AG04449 (cell line): ENCODE data around the gene NEUROD2.

Experiments used
- CTCF ChIA-PET: fragments of 350-600 bp; formaldehyde crosslinking; extraction: SDS; loops from one replicate; lab custom pipeline; 2021; ENCODE audit warnings: antibody characterized with exemption; lab: Yijun Ruan, JAX
- POLR2A ChIA-PET: fragments of 400-600, 350-600 bp; formaldehyde crosslinking; extraction: SDS; loops from one replicate; lab custom pipeline; 2020; ENCODE audit warnings: antibody characterized with exemption, inconsistent platforms; lab: Yijun Ruan, JAX
- DNase-seq: peaks from one replicate; pipeline ENCODE4 v3.0.0-alpha.2; 2010; ENCODE audit warnings: low read depth, low spot score
- H3K4me3 ChIP-seq: 2 replicates; pipeline ENCODE4 v1.5.1; 2011; ENCODE audit warnings: low read depth, mild to moderate bottlenecking, control low read depth, low read length
- TF ChIP-seq, protein P1 (sequence below): IDR thresholded peaks from one replicate; pipeline ENCODE4 v1.5.1; 2011; ENCODE audit warnings: mild to moderate bottlenecking, moderate library complexity, low read length, control low read depth, inconsistent platforms; ENCODE audit not compliant: insufficient read depth; ENCODE audit errors: missing control alignments

NEUROD2 gene

DNA sequence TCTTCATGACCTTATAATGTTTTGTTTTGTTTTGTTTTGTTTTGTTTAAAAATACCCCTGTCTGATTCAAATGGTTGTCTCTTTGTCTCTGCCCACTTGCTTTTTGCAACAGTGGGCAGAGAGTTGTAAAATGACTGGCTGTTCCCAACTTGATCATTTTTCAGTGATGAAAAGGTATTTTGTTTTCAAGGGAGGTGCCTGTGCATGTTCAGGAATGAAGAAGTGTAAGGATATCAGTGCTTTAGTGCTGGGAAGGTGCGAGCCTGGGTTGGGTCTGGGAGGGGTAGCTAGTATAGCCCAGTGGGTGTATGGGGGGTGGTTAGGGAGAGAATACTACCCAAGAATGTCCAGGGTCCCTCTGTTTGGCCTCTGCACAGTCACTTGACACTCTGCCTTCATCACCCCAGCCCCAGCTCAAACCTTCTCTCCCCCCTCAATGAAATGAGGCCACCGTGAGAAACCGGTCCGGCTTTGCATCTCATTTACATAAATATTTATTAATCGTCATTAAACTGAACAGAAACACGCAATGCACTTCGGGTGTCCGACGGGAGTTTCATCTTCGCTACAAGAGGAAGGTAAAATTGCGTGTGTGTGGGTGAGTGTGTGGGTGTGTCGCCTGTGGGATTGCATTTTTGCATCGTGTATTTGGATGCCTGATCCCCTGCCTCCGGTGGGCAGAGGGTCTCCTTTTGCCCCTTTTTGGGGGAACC is 4.3 kb downstream of the NEUROD2 start:
- CTCF ChIA-PET, result interaction anchor here (6.4 kb wide), 1 partner anchor 18 kb away, joined by 71 read pairs; no protein-coding TSS in a partner anchor
- H3K4me3 ChIP-seq, result no peak overlapping the region

DNA sequence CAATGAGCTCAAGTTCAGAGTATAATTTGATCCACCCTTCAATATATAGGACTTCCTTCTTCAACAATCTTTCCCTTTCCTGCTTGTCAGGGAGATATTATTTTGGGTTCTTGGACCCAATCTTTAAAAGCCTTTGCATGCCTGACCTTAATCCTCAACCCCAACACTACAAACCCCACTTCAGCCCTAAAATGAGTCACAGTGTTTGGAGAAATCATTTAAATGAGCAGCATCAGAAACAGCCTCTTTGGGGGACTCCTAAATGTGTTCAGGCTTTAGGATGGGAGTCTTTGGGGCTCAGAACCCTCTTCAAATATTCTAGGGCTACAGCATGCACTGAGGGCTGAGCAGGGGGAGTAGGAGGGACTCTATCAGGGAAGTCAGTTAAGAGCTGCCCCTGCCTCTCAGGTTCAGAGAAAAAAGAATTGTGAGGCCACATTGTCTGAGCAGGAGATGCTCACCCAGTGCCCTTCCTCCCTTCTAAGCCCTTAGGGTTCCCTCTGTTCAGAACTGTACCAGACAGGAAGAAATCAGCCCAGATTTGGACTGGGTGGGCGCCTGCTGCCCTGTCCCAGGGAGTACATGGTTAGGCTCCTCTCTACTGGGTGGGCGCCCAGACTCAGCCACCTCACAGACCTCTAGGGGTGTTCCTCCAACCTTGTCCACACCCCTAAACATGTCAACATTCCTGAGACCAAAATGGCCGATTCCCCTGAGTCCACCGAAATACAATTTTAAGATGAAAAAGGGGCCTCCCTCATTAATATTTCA is 5.0 kb downstream of the NEUROD2 start:
- POLR2A ChIA-PET, result no interaction called here
- no peak for DNase-seq
- TF ChIP-seq, protein P1, sequence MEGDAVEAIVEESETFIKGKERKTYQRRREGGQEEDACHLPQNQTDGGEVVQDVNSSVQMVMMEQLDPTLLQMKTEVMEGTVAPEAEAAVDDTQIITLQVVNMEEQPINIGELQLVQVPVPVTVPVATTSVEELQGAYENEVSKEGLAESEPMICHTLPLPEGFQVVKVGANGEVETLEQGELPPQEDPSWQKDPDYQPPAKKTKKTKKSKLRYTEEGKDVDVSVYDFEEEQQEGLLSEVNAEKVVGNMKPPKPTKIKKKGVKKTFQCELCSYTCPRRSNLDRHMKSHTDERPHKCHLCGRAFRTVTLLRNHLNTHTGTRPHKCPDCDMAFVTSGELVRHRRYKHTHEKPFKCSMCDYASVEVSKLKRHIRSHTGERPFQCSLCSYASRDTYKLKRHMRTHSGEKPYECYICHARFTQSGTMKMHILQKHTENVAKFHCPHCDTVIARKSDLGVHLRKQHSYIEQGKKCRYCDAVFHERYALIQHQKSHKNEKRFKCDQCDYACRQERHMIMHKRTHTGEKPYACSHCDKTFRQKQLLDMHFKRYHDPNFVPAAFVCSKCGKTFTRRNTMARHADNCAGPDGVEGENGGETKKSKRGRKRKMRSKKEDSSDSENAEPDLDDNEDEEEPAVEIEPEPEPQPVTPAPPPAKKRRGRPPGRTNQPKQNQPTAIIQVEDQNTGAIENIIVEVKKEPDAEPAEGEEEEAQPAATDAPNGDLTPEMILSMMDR, result no peak
- CTCF ChIA-PET, result interaction anchor here (6.4 kb wide), 1 partner anchor 18 kb away, joined by 71 read pairs; no protein-coding TSS in a partner anchor
- no peak overlapping the region for H3K4me3 ChIP-seq

More for the DNA sequence above, 4.3 kb downstream of the NEUROD2 start:
- no peak for DNase-seq
- TF ChIP-seq, protein P1, result no peak
- POLR2A ChIA-PET, result no interaction called here

DNA sequence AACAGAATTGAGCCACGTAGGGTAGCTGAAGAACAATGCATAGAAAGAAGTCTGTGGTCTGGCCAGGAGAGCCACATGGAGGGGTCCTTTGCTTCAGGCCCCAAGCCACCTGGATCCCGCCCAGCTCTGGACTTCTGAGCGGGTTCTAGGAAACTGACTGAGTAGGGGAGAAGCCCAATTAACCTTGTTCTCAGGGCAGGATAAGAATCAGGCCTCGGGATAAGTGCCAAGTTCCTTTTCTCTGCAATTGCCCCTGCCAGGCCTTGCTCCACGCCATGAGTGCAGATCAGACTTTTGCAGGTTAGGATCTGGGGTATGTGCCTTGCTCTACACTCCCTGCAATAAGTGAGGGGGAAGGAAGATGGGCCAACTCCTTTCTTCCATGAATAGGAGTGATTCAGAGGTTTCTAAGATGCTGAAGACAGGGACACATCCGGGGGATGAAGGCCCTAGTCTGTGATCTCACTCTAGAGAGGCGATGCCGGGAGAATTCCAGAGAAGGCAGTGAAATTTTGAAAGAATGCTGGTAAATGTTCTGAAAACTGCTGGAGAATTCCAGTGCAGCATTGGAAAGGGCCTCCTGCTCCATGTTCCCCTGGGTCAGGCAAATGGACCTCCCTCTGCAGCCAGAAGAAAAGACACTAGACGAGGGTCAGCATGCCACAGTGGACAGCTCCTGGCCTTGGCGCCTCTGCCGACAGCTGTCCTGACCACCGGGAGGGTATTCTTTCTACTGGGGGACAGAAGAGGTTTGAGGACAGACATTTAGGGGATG is 5.8 kb downstream of the NEUROD2 start:
- TF ChIP-seq, protein P1, result no peak
- POLR2A ChIA-PET, result no interaction called here
- CTCF ChIA-PET, result interaction anchor here (0.7 to 6.4 kb wide), 3 partner anchors 19 to 53 kb away, joined by 3 to 71 read pairs (median 37); no protein-coding TSS in a partner anchor
- no peak for DNase-seq
- no peak overlapping the region for H3K4me3 ChIP-seq

DNA sequence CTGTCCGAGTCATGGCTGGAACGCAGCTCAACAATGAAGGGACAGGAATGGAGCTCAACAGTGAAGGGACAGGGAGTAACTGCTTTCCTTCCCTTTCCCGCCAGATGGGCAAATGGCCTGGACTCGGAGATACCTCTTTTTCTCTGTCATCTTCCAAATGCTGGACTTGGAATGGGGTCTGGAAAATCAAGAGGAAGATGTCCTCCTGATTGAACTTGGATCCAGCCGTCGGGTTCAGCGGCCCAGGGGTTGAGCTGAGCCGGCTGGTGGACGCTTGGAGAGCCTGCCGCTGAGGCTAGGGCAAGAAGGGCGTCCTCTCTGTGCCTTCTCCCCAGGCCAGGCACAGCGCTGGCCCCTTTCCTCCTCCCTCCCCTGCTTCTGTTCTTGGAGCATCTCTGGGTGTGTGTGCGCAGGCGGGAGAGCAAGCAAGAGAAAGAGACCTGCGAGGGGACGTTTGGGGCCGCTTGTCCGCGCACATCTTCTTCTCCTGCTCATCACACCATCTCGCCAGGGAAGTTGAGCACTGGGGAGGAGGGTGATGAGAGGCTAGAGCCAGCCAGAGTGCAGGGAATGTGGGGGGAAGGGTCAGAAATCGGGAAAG is 6.6 kb downstream of the NEUROD2 start:
- ChIA-PET CTCF (interaction anchor here (0.7 to 4.8 kb wide), 3 partner anchors 20 to 53 kb away, joined by 3 to 37 read pairs (median 10); no protein-coding TSS in a partner anchor), POLR2A (no interaction called here)
- DNase-seq, result no peak

DNA sequence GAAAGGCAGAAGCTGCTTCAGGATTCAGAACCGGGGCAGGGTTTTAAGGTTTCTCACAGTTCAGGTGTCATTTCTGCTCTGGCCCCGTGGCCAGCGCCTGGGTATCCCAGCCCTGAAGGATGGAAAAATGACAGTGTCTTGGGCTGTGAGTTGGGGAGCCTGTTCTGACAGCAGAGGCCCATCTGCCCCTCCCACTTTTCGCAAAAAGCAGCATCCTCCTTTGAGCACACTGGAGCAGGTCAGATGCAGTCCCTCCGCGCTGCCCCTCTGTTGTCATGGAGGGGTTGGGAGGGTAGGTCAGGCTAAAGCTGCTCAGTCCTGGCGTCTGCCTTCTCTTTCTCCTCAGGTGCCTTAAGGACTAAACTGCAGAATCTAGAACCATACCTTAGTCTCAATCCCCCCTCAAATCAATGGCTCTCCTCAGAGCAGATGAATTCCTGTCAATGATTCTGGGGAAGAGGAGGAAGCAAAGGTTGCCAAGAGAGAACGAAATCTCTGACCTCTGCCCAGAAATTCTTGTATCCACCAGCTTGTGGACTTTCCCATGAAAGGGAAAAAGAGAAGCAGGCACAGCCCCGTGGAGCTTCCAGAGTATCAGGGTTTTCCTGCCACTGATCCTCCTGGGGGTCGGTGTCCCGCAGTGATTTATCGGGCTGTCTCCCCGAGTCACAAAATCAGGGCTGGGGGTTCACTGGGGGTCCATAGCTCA is 7.3 kb downstream of the NEUROD2 start:
- ChIA-PET CTCF (interaction anchor here (2.4 to 4.8 kb wide), 2 partner anchors 20 to 23 kb away, joined by 10 to 37 read pairs; no protein-coding TSS in a partner anchor), POLR2A (no interaction called here)
- DNase-seq, result no peak
- no peak overlapping the region for H3K4me3 ChIP-seq
- TF ChIP-seq, protein P1, result no peak

More for the DNA sequence above, 6.6 kb downstream of the NEUROD2 start:
- TF ChIP-seq, protein P1, result no peak
- no peak overlapping the region for H3K4me3 ChIP-seq
